WTC11 (cell line): ENCODE data around the gene INS. TPM values are rescaled to one million over a fixed set of nuclear protein-coding genes. Genes with fewer than 3 reads are reported as not detected.

ENCODE experiments used
- ATAC-seq: fragments of 200-7000 bp; cut with Tn5 transposase; 2 replicates; pipeline ENCODE4 v1.10.0; 2021; ENCODE audit warnings: mild to moderate bottlenecking, moderate library complexity
- CTCF ChIA-PET: fragments of 300-600 bp; sonication (Branson Sonifier 250); formaldehyde crosslinking; loops from one replicate; lab custom pipeline; 2021; ENCODE audit warnings: antibody characterized with exemption; lab: Charles Lee
- POLR2A ChIA-PET: fragments of 350-600 bp; sonication (Branson Sonifier 250); formaldehyde crosslinking; loops from one replicate; lab custom pipeline; 2021; ENCODE audit warnings: antibody characterized with exemption; lab: Charles Lee
- DNase-seq: peaks from one replicate; pipeline ENCODE4 v3.0.0; 2021; ENCODE audit warnings: low spot score
- H3K27ac Mint-ChIP-seq: 2 replicates; pipeline ENCODE4 v1.8.0; 2021; ENCODE audit warnings: mixed read lengths
- H3K27me3 Mint-ChIP-seq: 2 replicates; pipeline ENCODE4 v1.8.0; 2021; ENCODE audit warnings: low read depth, mild to moderate bottlenecking, moderate library complexity, mixed read lengths
- H3K36me3 Mint-ChIP-seq: 2 replicates; pipeline ENCODE4 v1.8.0; 2021; ENCODE audit warnings: mixed read lengths
- H3K4me1 Mint-ChIP-seq: 2 replicates; pipeline ENCODE4 v1.8.0; 2022; ENCODE audit warnings: mixed read lengths
- H3K4me3 Mint-ChIP-seq: 2 replicates; pipeline ENCODE4 v1.8.0; 2021; ENCODE audit warnings: mild to moderate bottlenecking, moderate library complexity, mixed read lengths
- H3K9me3 Mint-ChIP-seq: 2 replicates; pipeline ENCODE4 v1.8.0; 2021; ENCODE audit warnings: mixed read lengths
- ATF6 ChIP-seq: sonication (generic); formaldehyde crosslinking; IDR thresholded peaks from 2 replicates; pipeline ENCODE4 v1.8.1; 2023; ENCODE audit warnings: mild to moderate bottlenecking, missing genetic modification reagents
- CREB1 ChIP-seq: sonication (generic); formaldehyde crosslinking; IDR thresholded peaks from 2 replicates; pipeline ENCODE4 v1.8.0; 2023; ENCODE audit warnings: mild to moderate bottlenecking, missing genetic modification reagents
- EMX1 ChIP-seq: fragments of 250-450 bp; sonication (Bioruptor Pico); IDR thresholded peaks from 2 replicates; pipeline ENCODE4 v1.8.0; 2021; ENCODE audit warnings: mild to moderate bottlenecking
- FOXK1 ChIP-seq: sonication (generic); formaldehyde crosslinking; IDR thresholded peaks from 2 replicates; pipeline ENCODE4 v1.8.0; 2022; ENCODE audit warnings: mild to moderate bottlenecking, moderate library complexity, missing genetic modification reagents
- GABPB1 ChIP-seq: sonication (generic); formaldehyde crosslinking; IDR thresholded peaks from 2 replicates; pipeline ENCODE4 v1.8.1; 2023; ENCODE audit warnings: mild to moderate bottlenecking, missing genetic modification reagents
- HMGA2 ChIP-seq: fragments of 250-450 bp; sonication (Bioruptor Pico); IDR thresholded peaks from 2 replicates; pipeline ENCODE4 v1.4.0; 2021; ENCODE audit warnings: mild to moderate bottlenecking, moderate library complexity
- IRF1 ChIP-seq: sonication (generic); formaldehyde crosslinking; IDR thresholded peaks from 2 replicates; pipeline ENCODE4 v1.8.0; 2023; ENCODE audit warnings: missing genetic modification reagents
- JAZF1 ChIP-seq: fragments of 250-450 bp; sonication (Bioruptor Pico); IDR thresholded peaks from 2 replicates; pipeline ENCODE4 v1.9.0; 2021; ENCODE audit warnings: moderate library complexity, mild to moderate bottlenecking, inconsistent platforms
- NR1H2 ChIP-seq: sonication (generic); formaldehyde crosslinking; IDR thresholded peaks from 2 replicates; pipeline ENCODE4 v1.9.0; 2021; ENCODE audit warnings: mild to moderate bottlenecking, moderate library complexity, missing genetic modification reagents
- PREB ChIP-seq: sonication (generic); formaldehyde crosslinking; IDR thresholded peaks from 2 replicates; pipeline ENCODE4 v1.8.1; 2022; ENCODE audit warnings: mild to moderate bottlenecking, missing genetic modification reagents, moderate library complexity, borderline replicate concordance
- USF2 ChIP-seq: sonication (generic); formaldehyde crosslinking; IDR thresholded peaks from 2 replicates; pipeline ENCODE4 v1.8.1; 2023; ENCODE audit warnings: mild to moderate bottlenecking, missing genetic modification reagents, moderate library complexity
- ZNF121 ChIP-seq: sonication (generic); formaldehyde crosslinking; IDR thresholded peaks from 2 replicates; pipeline ENCODE4 v1.8.0; 2023; ENCODE audit warnings: missing genetic modification reagents
- ZNF317 ChIP-seq: sonication (generic); formaldehyde crosslinking; IDR thresholded peaks from 2 replicates; pipeline ENCODE4 v1.8.1; 2023; ENCODE audit warnings: low read depth, mild to moderate bottlenecking, moderate library complexity, missing genetic modification reagents, borderline replicate concordance
- ZNF512 ChIP-seq: sonication (generic); formaldehyde crosslinking; IDR thresholded peaks from 2 replicates; pipeline ENCODE4 v1.8.1; 2022; ENCODE audit warnings: missing genetic modification reagents, borderline replicate concordance
- ZNF532 ChIP-seq: fragments of 250-450 bp; sonication (Bioruptor Pico); IDR thresholded peaks from 2 replicates; pipeline ENCODE4 v1.9.0; 2021; ENCODE audit warnings: mild to moderate bottlenecking, borderline replicate concordance
- ZNF671 ChIP-seq: fragments of 250-450 bp; sonication (Bioruptor Pico); IDR thresholded peaks from 2 replicates; pipeline ENCODE4 v1.8.0; 2021; ENCODE audit warnings: mild to moderate bottlenecking
- total RNA-seq: library from RNA; stranded (reverse); gene quantifications from 3 replicates; pipeline ENCODE4 v1.2.3, GENCODE V29; 2021

INS gene
- total RNA-seq, 1 experiment from 2014 or later: not detected

- no peak overlapping the region for H3K27ac Mint-ChIP-seq
- TF ChIP-seq IRF1 (CRISPR knock-in tag) (no peak), ZNF532 (CRISPR knock-in tag) (no peak), GABPB1 (CRISPR knock-in tag) (peak; percentile 40; the same call in 1 of the 2 replicates), ZNF317 (CRISPR knock-in tag) (no peak)
- peaks cover 5% of the 10 kb centered on the region; the same call in 1 of the 2 replicates for H3K9me3 Mint-ChIP-seq
- H3K4me3 Mint-ChIP-seq: no peak overlapping the region
- ATAC-seq (no peak), DNase-seq (no peak)
- H3K27me3 Mint-ChIP-seq: peaks cover 24% of the 10 kb centered on the region
- H3K36me3 Mint-ChIP-seq: no peaks in the 10 kb centered on the region
- H3K4me1 Mint-ChIP-seq: no peaks in the 10 kb centered on the region
- ChIA-PET POLR2A (no interaction called here), CTCF (interaction anchor here (1.1 to 1.2 kb wide), 3 partner anchors 18 to 31 kb away, joined by 3 to 5 read pairs (median 3); no protein-coding TSS in a partner anchor)
Measured at GRCh38 chr11:2128511-2129307, 32.3 kb downstream of the INS start.

- Mint-ChIP-seq H3K4me3 (no peak overlapping the region), H3K27ac (no peak overlapping the region), H3K4me1 (no peaks in the 10 kb centered on the region), H3K27me3 (peaks cover 18% of the 10 kb centered on the region), H3K36me3 (no peaks in the 10 kb centered on the region), H3K9me3 (peaks cover 5% of the 10 kb centered on the region; the same call in 1 of the 2 replicates)
- TF ChIP-seq FOXK1 (CRISPR knock-in tag): no peak
- TF ChIP-seq ZNF671 (CRISPR knock-in tag): no peak
- no peak for TF ChIP-seq HMGA2 (CRISPR knock-in tag)
- TF ChIP-seq PREB: no peak
- no peak for TF ChIP-seq ATF6
- no peak for TF ChIP-seq EMX1
- TF ChIP-seq JAZF1 (CRISPR knock-in tag): no peak
- no peak for TF ChIP-seq ZNF512 (CRISPR knock-in tag)
- TF ChIP-seq ZNF121: no peak
- no peak for TF ChIP-seq CREB1
- TF ChIP-seq USF2 (CRISPR knock-in tag): no peak
- TF ChIP-seq NR1H2 (CRISPR knock-in tag): no peak
- DNase-seq (no peak), ATAC-seq (no peak)
- ChIA-PET POLR2A (no interaction called here), CTCF (interaction anchor here (0.8 to 1.2 kb wide), 2 partner anchors 23 to 31 kb away, joined by 3 read pairs; no protein-coding TSS in a partner anchor)
Measured at GRCh38 chr11:2128130-2128510, 32.9 kb downstream of the INS start.
